NCI-H2081 (cell line): ENCODE measurements around the gene NANS.
"Not testable (repeated sequence)": the region's sequence is repeated elsewhere in the genome, so short reads cannot be mapped to it uniquely, and the experiment has no call there.

ENCODE experiments used
- DNase-seq, 2 experiments: peaks; one replicate each; lab custom pipeline; 2025; lab: John Stamatoyannopoulos, UW

NANS gene, protein sequence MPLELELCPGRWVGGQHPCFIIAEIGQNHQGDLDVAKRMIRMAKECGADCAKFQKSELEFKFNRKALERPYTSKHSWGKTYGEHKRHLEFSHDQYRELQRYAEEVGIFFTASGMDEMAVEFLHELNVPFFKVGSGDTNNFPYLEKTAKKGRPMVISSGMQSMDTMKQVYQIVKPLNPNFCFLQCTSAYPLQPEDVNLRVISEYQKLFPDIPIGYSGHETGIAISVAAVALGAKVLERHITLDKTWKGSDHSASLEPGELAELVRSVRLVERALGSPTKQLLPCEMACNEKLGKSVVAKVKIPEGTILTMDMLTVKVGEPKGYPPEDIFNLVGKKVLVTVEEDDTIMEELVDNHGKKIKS

DNA sequence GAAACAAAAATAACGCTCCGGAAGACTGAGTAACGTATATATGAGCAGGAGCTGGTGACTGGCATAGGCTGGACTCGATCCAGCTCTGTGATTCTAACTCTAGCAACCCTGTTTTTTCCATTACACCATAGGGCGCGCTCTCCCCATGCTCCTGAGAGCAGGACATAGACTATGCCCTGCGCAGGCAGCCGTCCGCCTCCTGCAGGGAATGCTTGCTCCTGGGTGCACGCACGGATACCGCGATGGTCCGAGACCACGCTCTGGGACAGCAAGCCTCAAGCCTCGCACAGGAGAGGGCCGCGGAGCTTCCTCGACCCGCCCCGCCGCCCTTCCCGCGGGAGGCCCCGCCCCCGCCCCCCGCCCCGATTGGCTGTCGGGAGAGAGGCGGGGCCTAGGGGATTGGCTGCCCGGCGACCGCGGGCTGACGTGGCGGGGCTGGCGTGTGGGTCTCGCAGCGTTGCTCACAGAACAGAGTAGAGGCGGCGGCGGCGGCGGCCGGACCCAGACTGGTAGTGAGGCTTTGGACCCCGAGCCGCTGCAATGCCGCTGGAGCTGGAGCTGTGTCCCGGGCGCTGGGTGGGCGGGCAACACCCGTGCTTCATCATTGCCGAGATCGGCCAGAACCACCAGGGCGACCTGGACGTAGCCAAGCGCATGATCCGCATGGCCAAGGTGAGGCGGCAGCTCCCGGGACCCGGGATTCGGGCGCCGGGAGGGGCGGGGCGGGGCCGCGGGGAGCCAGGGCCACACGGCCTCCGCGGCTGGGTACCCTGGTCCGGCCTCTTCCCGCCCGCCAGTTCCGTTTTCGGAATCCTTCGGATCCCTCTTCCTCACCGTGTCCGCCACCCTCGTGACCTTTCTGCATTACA lies at the start of gene NANS:
Gene NANS (plus strand): TSS at position 464 of the 869 bp plus-strand sequence. CDS start 77 bp downstream, at position 541.
- peak; percentile 88 to 92 for DNase-seq

DNA sequence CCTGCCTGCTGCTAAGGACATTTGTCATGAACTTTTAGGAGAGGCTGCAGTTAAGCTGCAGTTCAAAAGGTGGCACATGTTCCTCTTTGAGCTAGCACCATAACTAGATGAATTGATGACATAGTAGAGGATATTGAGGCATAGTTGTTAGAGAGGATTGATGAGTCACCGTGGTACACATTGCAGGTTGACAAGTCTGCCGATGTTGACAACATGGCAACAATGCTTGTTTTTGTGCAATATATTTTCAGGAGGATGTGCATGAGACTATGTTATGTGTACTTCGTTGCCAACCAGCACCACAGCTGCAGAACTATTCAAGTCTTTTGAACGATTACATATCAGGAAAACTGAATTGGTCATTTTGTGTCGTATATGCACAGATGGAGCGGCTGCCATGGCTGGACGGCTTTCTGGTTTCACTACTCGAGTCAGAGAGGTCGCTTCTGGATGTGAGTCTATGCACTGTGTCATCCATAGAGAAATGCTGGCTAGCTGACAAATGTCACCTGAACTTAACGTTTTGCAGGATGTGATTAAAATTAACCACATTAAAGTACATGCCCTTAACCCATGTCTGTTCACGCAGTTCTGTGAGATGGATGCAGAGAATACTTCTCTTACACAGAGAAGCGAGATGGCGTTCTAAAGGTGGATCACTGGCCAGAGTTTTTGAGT lies 49.1 kb upstream of the NANS start:
- no peak for DNase-seq

DNA sequence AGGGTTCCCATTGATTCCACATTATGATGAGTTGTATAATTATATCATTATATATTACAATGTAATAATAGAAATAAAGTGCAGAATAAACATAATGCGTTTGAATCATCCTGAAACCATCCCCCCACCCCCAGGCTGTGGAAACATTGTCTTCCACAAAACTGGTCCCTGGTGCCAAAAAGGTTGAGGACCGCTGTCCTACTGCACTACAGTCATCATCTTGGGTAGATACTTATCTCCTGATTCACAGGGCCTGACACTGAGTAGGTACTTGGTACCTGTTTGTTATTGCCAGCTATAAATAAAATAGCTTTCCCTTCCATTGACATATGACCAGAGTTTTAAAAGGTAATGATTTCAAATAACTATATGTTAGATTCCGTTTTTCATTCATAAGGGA lies 47.8 kb upstream of the NANS start:
- no peak for DNase-seq

DNA sequence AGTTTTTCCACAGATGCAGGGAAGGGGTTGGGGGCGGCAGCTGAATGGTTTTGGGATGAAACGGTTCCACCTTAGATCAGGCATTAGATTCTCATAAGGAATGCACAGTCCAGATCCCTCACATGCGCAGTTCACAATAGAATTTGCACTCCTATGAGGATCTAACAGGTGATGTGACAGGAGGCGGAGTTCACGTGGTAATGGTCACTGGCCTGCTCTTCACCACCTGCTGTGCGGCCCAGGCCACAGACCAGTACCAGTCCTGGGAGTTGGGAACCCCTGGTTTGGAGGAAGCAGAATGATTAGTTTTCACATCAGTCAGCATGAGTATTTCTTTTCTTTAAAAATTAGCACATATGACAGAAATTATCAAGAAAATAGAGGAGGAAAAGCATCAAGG lies 47.1 kb upstream of the NANS start:
- DNase-seq: no peak

DNA sequence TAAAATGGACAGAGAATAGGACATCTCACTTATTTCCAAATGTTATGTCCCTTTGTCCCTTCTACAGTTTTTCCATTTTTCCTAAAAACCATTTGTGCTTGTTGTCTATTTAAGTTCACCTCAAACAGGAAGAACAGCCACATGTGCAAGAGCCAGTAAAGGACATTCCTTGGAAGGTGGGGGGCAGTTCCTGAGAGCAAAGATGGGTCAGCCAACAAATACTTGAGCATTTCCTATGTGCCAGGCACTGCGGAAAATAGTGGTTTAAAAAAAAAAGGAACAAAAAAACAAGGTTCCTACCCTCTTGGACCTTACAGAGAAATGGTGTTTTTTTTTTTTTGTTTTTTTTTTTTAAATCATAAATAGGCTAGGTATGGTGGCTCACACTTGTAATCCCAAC lies 46.6 kb upstream of the NANS start:
- DNase-seq: no peak

DNA sequence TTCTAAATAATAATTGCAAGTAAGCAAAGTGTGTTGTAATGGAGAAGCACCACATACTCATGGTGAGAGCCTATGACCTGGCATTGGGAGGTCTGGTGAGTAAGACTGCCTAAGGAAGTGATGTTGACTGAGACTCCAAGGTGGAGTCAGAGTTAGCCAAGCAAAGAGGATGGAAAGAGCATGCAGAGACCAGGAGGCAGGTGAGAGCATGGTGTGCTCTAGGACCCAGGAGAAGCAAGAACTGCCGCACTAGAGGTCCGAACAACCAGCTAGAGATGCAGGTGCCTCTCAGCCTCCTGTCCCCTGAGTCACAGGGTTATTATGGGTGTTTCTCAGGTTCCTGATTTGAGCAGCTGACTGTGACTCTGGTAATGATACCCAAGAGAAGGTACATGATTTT lies 46.1 kb upstream of the NANS start:
- DNase-seq: no peak

DNA sequence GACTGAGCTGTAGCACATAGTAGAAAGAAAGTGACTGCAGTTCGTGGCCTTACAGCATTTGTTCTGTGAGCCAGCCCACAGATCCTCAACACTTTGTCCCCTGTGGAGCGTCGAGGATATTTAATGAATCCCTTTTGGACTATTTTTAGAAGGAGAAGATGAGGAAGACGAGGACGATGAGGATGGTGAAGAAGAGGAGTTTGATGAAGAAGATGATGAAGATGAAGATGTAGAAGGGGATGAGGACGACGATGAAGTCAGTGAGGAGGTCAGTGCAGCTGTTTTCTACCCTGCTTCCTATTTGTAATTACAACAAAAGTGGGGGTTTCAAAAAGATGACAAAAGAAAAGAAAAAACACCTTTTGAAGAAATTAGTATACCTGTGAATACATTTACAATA lies 45.4 kb upstream of the NANS start:
- no peak for DNase-seq

DNA sequence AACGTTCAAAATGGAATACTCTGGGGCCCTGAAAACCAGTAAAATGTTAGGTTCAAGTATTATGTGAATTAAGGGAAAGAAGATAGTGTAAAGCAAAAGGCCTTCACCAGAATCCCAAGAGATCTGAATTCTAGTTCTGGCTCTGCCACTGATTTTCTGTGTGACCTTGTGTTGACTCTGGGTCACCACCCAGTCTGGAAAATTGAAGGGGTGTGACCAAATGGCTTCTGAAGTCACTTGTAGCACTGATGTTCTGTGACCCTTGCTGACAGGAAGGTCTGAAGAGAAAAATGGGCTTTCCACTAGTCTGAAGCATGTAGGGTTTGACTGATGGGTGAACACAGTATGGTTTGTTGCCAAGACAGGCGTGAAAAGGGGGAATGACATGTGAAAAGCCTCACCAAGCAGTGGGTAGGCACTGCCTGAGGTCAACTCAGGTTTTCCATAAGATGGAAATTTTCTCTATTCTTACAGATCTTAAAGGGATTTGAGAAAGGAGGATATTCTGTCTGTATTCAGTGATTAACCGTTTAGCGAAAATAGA lies 40.3 kb upstream of the NANS start:
- no peak for DNase-seq

DNA sequence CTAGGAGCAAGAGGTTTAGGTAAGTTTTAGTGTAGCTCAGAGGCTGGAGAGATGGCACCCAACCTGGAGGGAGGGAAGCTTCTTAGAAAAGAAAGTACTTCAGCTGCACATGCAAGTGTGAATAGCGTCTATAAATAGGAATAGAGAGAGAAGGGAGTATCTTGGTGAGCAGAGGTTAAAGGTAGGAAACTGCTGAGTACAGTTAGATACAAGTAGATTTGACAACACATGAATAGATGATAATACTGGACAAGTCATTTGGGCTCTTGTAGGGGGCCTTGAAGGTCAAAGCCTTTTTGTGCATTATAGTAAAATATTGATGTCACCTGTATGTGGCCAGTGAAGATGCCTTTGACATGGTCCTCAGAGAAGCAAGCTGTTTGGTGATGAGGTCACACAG lies 39.2 kb upstream of the NANS start:
- no peak for DNase-seq

DNA sequence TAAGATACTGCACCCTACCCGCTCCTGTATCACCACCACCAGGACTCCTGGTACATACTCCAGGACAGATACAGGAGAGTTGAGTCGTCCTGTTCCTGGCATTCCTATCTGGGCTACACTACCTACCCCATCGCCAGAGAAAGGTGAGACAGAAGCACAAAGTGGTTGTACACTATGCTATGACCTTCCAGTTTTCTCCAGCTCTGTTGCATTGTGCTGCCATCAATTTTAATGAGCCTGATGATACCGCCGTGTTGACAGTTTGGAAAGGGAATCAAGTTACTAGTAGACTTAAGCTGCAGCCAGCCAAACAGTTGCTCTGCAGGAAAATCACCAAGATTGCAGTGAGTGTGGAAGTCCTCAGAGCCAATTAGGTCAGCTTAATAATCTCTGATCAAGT lies 38.2 kb upstream of the NANS start:
- DNase-seq: no peak

DNA sequence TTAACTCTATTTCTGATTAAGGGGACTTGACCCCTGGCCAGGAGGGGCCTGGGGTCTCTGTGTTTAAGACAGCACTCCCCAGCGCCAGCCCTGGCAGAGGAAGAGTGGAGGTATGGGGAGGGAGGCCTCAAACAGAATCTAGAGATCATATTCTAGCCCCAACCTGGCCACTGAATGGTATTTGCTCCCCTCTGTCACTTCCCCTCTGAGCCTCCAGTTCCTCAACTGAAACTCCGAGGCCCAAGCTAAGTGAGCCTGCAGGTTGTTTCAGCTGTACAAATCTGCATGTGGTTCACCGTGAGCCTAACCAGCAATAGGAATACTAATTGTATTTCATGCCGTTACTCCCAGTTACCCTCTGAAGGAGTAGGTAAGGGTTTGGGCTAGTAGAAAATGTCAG lies 37.4 kb upstream of the NANS start:
- DNase-seq: no peak

DNA sequence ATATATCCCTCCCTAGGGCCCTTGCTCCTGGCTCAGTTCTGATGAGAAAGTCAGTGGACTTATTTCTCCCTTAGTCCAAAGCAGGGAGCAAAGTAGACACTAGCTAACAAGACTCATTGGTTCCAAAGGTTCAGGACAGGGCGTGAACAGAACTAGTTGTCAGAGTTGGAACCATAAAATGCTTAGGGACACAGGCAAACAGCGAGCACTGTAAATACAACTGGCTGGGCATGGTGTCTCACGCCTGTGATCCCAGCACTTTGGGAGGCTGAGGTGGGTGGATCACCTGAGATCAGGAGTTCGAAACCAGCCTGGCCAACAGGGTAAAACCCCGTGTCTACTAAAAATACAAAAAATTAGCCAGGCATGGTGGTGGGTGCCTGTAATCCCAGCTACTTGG lies 36.7 kb upstream of the NANS start:
- not testable (repeated sequence) for DNase-seq

DNA sequence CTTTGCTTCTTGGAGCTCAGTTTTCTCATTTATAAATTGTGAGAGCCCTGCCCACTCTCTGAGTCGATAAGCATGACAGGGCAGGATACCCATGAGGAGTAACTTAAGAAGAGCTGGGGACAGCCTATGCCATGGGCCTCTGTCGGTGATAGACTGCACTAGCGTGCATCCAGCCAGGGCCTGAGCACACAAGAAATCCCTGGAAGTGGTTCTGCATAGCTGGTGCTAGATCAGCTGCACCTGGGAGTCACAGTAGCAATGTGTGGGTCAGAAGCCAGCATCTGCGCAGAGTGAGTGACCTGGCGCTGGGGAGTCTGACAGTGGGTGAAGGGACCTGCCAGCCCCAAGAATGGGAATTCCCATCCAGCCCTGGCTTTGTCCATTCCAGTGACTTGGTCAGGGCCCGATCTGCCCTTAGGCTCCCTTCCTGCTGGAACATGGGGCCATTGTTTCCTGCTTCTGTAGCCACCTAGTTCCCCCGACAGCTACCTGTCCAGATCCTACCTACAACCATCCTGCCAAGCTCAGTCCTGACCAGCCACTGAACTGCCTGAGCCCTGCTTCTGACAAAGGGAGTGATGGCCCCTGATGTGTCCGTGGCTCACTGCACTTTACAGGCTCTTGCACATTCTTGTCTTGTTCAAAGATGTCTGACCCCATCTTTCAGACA lies 35.9 kb upstream of the NANS start:
- no peak for DNase-seq

DNA sequence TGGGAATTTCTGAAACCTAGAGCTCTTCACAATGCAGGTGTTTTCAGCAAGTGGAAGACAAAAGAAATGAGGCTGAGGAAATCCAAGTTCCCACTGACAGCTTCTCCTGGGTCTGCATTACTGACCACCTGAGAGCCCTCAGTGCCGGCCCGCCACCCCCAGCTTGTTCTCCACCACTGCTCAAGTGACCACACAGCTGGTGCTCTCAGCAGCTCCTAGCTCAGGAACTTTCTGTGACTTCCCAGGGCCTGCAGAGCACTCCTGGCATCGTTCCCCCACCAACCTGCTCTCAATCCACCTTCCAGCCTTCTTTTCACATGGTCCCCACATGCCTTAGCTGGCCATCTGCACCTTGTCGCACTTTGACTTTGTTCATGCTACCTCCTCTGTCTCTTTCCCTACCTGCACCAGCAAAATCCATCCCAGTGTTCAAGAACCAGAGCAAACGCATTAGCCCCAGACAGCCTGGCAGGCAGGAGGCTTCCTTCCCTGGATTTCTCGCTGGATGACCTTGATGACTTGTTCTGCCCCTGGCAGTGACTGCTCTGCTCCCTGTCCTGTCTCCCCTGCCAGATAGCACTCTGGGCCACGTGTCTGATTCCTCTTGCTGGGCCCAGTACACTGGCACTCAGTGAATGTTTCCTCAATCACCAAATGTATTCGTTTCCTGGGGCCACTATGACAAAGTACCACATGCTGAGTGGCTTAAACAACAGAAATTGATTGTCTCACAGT lies 35.1 kb upstream of the NANS start:
- no peak for DNase-seq

DNA sequence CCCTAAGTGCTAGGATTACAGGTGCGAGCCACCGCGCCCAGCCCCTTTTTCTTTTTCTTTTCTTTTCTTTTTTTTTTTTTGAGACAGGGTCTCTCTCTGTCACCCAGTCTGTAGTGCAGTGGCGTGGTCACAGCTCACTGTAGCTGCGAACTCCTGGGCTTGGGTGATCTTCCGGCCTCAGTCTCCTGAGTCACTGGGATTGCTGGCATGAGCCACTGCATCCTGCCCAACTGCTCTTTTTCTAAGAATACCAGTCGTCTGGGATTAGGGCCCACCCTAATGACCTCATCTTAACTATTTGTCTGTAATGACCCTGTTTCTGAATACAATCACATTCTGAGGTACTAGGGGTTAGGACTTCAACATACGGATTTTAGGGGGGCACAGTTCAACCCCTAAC lies 34.1 kb upstream of the NANS start:
- no peak for DNase-seq

DNA sequence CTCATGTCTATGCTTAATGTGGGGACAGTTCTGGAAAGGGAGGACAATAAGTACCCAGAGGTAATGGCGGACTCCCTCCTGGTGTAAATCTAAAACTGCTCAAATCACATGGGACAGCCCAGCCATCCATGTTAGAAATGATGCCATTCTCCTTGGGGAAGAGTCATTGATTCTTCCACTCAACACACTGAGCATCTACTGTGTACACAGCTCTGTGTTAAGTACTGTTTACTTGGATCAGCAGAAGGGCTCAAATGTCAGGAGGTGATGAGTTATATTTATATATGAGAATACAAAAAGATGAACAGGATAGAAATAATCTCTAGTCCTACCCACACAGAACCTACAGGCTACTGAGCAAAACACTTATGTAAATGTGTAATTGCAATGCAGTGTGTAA lies 31.8 kb upstream of the NANS start:
- DNase-seq: no peak

DNA sequence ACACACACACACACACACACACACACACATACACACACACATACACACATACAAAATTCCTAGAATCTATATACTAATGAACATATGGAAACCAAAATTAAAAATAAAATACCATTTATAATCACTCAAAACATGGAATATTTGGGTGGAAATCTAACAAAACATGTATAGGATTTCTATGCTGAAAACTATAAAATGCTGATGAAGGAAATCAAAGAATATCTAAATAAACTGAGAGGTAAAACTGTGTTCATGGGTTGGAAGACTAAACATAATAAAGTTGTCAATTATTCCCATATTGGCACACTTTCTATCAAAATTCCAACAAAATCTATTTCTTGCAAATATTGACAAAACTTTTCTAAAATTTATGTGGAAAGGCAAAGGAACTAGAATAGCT lies 25.4 kb upstream of the NANS start:
- no peak for DNase-seq

DNA sequence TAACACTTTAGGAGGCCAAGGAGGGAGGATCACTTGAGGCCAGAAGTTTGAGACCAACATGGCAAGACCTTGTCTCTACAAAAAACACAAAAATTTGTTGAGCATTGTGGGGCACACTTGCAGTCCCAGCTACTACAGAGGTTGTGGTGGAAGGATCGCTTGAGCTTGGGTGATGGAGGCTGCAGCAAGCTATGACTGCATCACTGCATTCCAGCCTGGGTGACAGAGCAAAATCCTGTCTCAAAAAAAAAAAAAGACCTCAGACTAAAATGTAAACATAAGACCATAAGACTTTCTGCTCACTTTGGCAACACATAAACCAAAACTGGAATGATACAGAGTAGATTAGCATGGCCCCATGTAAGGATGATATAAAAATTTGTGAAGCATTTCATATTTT lies 24.6 kb upstream of the NANS start:
- no peak for DNase-seq

DNA sequence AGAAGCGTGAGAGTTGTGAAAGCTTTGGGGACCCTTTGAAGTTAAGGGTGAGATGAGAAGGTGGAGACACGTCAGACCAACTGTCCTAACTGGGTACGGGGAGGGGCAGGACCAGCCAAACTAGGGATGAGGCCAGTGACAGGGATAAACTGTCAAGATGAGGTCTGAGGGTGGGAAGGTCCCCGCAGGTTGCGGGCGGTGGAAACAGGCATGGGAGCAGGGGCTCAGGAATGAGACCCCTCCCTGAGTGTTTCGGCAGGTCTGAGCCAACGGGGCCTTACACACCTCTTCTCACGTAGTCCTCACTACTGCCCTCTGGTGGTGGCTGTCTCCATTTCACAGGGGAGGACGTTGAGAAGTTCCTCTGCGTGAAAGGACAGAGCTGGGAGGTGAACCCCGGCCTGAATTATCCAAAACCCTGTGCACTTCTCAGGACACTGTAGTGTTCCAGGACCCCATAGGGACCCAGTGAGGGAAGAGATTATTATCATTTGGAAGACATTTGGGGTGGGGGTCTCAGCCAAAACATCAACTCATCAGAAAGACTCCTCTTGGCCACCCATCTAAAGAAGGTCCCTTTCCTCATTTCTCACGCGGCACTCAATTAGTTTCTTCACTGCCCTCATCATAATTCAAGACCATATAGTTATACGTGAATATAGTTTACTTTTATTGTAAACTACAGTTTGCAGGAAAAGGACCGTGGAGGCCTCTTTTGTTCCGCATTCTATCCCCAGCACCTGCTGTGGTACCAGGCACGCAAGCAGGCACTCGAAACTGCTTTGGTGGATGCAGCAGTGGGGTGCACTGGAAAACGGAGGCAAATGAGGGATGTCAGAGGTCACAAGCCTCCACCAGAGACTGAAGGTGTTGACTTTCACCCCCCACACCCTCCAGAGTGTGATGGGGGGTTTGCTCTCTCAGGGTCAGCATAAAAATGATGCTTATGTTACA lies 21.7 kb upstream of the NANS start:
- DNase-seq: peak; percentile 67 to 72

DNA sequence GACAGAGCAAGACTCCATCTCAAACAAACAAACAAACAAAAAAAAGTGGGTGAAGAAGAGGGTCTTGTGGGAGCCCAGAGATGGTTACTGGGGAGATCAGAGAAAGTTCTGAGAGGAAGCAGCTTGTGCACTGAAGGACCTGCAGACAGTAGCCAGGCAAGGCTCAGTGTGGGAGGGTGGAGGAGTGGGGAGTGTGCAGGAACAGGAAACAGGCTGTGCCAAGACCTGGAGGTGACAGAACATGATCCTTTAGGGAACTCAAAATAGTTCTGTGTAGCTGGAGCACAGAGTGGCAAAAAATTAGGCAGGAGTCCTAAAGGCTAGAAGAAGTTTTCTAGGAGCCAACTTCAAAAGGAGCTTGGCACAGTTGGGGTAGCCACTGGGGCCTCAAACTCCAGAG lies 19.2 kb upstream of the NANS start:
- no peak for DNase-seq
